Neuronal stem cell (in vitro differentiated cells): ENCODE results near the gene PSMD12.

Experiments
- DNase-seq: peaks from one replicate; pipeline ENCODE4 v3.0.0-alpha.2; 2013; ENCODE audit warnings: low spot score
- H2AFZ ChIP-seq: one replicate; pipeline ENCODE4 v1.6.1; 2013; ENCODE audit warnings: mild to moderate bottlenecking, low read length, inconsistent platforms
- H2AK5ac ChIP-seq: 2 replicates; pipeline ENCODE4 v1.6.1; 2013; ENCODE audit warnings: low read depth, mild to moderate bottlenecking, inconsistent platforms, low read length, moderate library complexity, mixed read lengths
- H2BK120ac ChIP-seq: 2 replicates; pipeline ENCODE4 v1.6.1; 2013; ENCODE audit warnings: low read depth, mild to moderate bottlenecking, inconsistent platforms, low read length, moderate library complexity, mixed read lengths
- H2BK12ac ChIP-seq: one replicate; pipeline ENCODE4 v1.6.1; 2013; ENCODE audit warnings: low read length, inconsistent platforms
- H2BK15ac ChIP-seq: 2 replicates; pipeline ENCODE4 v1.6.1; 2013; ENCODE audit warnings: mild to moderate bottlenecking, low read length, inconsistent platforms, mixed read lengths
- H2BK5ac ChIP-seq: one replicate; pipeline ENCODE4 v1.6.1; 2013; ENCODE audit warnings: inconsistent platforms, mild to moderate bottlenecking, low read length, moderate library complexity
- H3K14ac ChIP-seq: one replicate; pipeline ENCODE4 v1.6.1; 2013; ENCODE audit warnings: low read length, inconsistent platforms
- H3K18ac ChIP-seq: 2 replicates; pipeline ENCODE4 v1.6.1; 2013; ENCODE audit warnings: low read length, inconsistent platforms
- H3K23ac ChIP-seq: 2 replicates; pipeline ENCODE4 v1.6.1; 2013; ENCODE audit warnings: low read depth, mild to moderate bottlenecking, mixed read lengths, low read length, inconsistent platforms; ENCODE audit not compliant: poor library complexity
- H3K27ac ChIP-seq: replicated peaks from 3 replicates; pipeline ENCODE4 v1.5.1; 2013; ENCODE audit warnings: low read length, inconsistent platforms
- H3K27me3 ChIP-seq, 3 experiments: 2 replicates each; pipeline ENCODE4 v1.6.1; 2013; ENCODE audit warnings: low read length in 3 of 3, mild to moderate bottlenecking in 2 of 3, inconsistent platforms in 1 of 3, low read depth in 1 of 3, mixed read lengths in 1 of 3, moderate library complexity in 1 of 3; ENCODE audit not compliant: control insufficient read depth in 3 of 3, insufficient read depth in 3 of 3
- H3K36me3 ChIP-seq, 2 donors: replicated peaks in 1 of 2; 2 replicates each; pipeline ENCODE4 v1.6.1; 2013; ENCODE audit warnings: low read length in 2 of 2; ENCODE audit not compliant: control insufficient read depth in 2 of 2, insufficient read depth in 2 of 2
- H3K4ac ChIP-seq: 2 replicates; pipeline ENCODE4 v1.6.1; 2013; ENCODE audit warnings: inconsistent platforms, mild to moderate bottlenecking, low read length, moderate library complexity
- H3K4me1 ChIP-seq, 2 donors: 1 replicate in 1 of 2; 2 replicates in 1 of 2; pipeline ENCODE4 v1.6.1; 2013; ENCODE audit warnings: low read length in 2 of 2, low read depth in 1 of 2; ENCODE audit not compliant: control insufficient read depth in 2 of 2, insufficient read depth in 1 of 2
- H3K4me2 ChIP-seq: one replicate; pipeline ENCODE4 v1.6.1; 2013; ENCODE audit warnings: mild to moderate bottlenecking, low read length, inconsistent platforms; ENCODE audit not compliant: insufficient read depth, poor library complexity, severe bottlenecking
- H3K4me3 ChIP-seq, 2 donors: 2 replicates each; pipeline ENCODE4 v1.5.1; 2013; ENCODE audit warnings: low read length in 2 of 2, mild to moderate bottlenecking in 2 of 2, inconsistent platforms in 1 of 2, moderate library complexity in 1 of 2
- H3K79me1 ChIP-seq: one replicate; pipeline ENCODE4 v1.6.1; 2013; ENCODE audit warnings: low read depth, mild to moderate bottlenecking, inconsistent platforms, low read length, moderate library complexity
- H3K9ac ChIP-seq: one replicate; pipeline ENCODE4 v1.6.1; 2013; ENCODE audit warnings: mild to moderate bottlenecking, low read depth, low read length, inconsistent platforms; ENCODE audit not compliant: poor library complexity
- H3K9me3 ChIP-seq, 2 donors: replicated peaks in 1 of 2; 2 replicates each; pipeline versions ENCODE3 to v1.6.1; 2013; ENCODE audit warnings: low read length in 2 of 2, mild to moderate bottlenecking in 2 of 2, inconsistent platforms in 1 of 2, low read depth in 1 of 2, mixed read lengths in 1 of 2, moderate library complexity in 1 of 2; ENCODE audit not compliant: control insufficient read depth in 2 of 2, insufficient read depth in 1 of 2
- H4K8ac ChIP-seq: one replicate; pipeline ENCODE4 v1.6.1; 2013; ENCODE audit warnings: low read depth, mild to moderate bottlenecking, inconsistent platforms, low read length, moderate library complexity
- H4K91ac ChIP-seq: one replicate; pipeline ENCODE4 v1.6.1; 2013; ENCODE audit warnings: low read length, low read depth, mild to moderate bottlenecking, inconsistent platforms; ENCODE audit not compliant: poor library complexity
- WGBS, 2 donors: extraction: QIAGEN DNeasy Blood & Tissue Kit; methylation state at CpG; one replicate each; pipeline ENCODE4 v1.1.7; 2013; ENCODE audit warnings: missing lambda C conversion rate in 2 of 2, mixed read lengths in 1 of 2; ENCODE audit not compliant: insufficient read length in 2 of 2, insufficient replicate concordance in 1 of 2; ENCODE audit errors: extremely low coverage in 2 of 2; 5-methylcytosine and 5-hydroxymethylcytosine counted together

PSMD12 gene

DNA sequence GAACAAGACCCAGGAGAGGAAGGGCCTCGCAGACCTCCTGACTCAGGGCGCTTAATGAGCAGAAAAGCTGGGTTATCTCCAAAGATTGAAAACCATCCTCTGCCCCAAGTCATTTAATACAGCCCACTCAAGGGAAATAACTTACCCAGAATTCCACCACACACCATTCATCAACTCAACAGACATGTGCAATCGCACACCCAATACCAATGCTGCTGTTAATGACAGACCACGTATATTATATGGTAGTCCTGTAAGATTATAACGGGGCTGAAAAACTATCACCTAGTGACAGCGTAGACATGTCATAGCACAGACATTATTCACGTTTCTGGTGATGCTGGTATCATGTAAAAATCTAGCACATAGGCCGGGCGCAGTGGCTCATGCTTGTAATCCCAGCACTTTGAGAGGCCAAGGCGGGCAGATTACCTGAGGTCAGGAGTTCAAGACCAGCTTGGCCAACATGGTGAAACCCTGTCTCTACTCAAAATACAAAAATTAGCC lies 68.9 kb downstream of the PSMD12 start:
- Histone ChIP-seq H3K4me2 (no peak overlapping the region), H3K9me3 (no peaks in the 10 kb centered on the region), H4K91ac (no peak overlapping the region), H2AFZ (peak overlapping the region; percentile 43), H3K4me3 (no peak overlapping the region), H2BK120ac (no peak overlapping the region), H2BK5ac (no peak overlapping the region), H2BK12ac (no peak overlapping the region), H3K36me3 (no peaks in the 10 kb centered on the region), H3K18ac (no peak overlapping the region), H3K27me3 (no peaks in the 10 kb centered on the region), H3K4me1 (no peaks in the 10 kb centered on the region), H3K79me1 (no peaks in the 10 kb centered on the region), H3K9ac (no peak overlapping the region), H2BK15ac (no peak overlapping the region), H3K4ac (no peak overlapping the region), H3K23ac (no peak overlapping the region), H3K14ac (no peak overlapping the region), H4K8ac (no peak overlapping the region), H3K27ac (no peak overlapping the region), H2AK5ac (no peak overlapping the region)
- WGBS, 2 donors = no CpG with 5 or more reads among the region's 10 CpGs
- no peak for DNase-seq

DNA sequence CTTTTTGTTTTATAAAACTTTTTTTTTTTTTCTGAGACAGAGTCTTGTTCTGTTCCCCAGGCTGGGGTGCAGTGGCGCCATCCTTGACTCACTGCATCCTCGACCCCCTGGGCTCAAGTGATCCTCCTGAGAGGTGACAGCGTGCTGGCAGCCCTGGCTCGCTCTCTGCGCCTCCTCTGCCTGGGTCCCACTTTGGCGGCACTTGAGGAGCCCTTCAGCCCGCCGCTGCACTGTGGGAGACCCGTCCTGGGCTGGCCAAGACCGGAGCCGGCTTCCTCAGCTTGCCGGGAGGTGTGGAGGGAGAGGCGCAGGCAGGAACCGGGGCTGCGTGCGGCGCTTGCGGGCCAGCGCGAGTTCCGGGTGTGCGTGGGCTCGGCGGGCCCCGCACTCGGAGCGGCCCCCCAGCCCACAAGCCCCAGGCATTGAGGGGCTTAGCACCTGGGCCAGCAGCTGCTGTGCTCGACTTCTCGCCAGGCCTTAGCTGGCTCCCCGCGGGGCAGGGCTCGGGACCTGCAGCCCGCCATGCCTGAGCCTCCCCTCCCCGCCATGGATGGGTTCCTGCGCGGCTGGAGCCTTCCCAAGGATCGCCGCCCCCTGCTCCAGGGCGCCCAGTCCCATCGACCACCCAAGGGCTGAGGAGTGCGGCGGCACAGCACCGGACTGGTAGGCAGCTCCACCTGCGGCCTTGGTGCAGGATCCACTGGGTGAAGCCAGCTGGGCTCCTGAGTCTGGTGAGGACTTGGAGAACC lies 71.8 kb downstream of the PSMD12 start:
- H3K4me3 ChIP-seq = no peak overlapping the region
- H3K36me3 ChIP-seq = no peaks in the 10 kb centered on the region
- H4K8ac ChIP-seq = peak overlapping the region; percentile 92
- H4K91ac ChIP-seq = no peak overlapping the region
- no peak overlapping the region for H2BK5ac ChIP-seq
- H3K23ac ChIP-seq = peak overlapping the region; percentile 31
- H3K27me3 ChIP-seq = no peaks in the 10 kb centered on the region
- H3K4me2 ChIP-seq = no peak overlapping the region
- H2BK15ac ChIP-seq = peak overlapping the region; percentile 49
- H2AK5ac ChIP-seq = no peak overlapping the region
- no peak overlapping the region for H3K18ac ChIP-seq
- no peak overlapping the region for H2AFZ ChIP-seq
- no peaks in the 10 kb centered on the region for H3K4me1 ChIP-seq
- no peak overlapping the region for H2BK120ac ChIP-seq
- no peak overlapping the region for H3K4ac ChIP-seq
- WGBS, 2 donors = no CpG with 5 or more reads among the region's 44 CpGs
- no peak overlapping the region for H2BK12ac ChIP-seq
- no peak overlapping the region for H3K27ac ChIP-seq
- no peak overlapping the region for H3K9ac ChIP-seq
- no peak for DNase-seq
- H3K79me1 ChIP-seq = no peaks in the 10 kb centered on the region
- H3K14ac ChIP-seq = no peak overlapping the region
- no peaks in the 10 kb centered on the region for H3K9me3 ChIP-seq

DNA sequence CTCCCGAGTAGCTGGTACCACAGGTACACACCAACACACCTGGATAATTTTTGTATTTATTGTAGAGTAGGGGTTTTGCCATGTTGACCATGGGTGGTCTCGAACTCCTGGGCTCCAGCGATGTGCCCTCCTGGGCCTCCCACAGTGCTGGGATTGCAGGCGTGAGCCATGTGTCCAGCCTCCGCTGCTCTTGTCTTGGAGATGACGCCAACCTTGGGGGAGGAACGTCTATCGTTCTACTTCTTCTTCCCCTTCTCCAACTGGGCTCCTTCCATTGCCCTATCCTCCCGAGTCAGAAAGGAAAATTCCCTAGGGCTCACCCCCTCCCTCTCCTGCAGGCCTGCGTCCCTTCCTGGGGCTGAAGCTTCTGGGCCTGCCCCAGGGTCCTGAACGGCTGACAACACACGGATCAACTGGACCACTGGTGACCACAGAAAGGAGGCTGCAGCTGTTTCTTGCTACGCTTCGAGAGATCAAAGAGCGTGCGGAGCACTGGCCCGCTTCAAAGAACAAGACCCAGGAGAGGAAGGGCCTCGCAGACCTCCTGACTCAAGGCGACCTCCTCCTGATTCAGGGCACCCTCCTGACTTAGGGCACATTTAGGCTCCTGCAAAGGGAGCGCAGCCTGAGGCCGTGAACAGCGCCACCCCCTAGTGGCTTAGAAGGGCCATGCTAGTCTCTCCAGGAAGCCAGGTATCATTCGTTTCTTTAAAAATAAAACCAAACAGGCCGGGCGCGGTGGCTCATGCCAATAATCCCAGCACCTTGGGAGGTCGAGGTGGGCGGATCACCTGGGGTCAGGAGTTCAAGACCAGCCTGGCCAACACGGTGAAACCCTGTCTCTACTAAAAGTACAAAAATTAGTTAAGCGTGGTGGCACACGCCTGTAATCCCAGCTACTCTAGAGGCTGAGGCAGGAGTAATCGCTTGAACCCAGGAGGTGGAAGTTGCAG lies 72.8 kb downstream of the PSMD12 start:
- no peak overlapping the region for H4K91ac ChIP-seq
- no peak overlapping the region for H2BK15ac ChIP-seq
- H3K4me1 ChIP-seq = no peaks in the 10 kb centered on the region
- H4K8ac ChIP-seq = no peak overlapping the region
- no peak overlapping the region for H3K4ac ChIP-seq
- H3K18ac ChIP-seq = no peak overlapping the region
- no peak overlapping the region for H2BK12ac ChIP-seq
- no peak overlapping the region for H3K4me3 ChIP-seq
- H3K27ac ChIP-seq = no peak overlapping the region
- H3K36me3 ChIP-seq = no peaks in the 10 kb centered on the region
- no peaks in the 10 kb centered on the region for H3K79me1 ChIP-seq
- WGBS, 2 donors = no CpG with 5 or more reads among the region's 32 CpGs
- no peak overlapping the region for H2BK5ac ChIP-seq
- no peak overlapping the region for H3K4me2 ChIP-seq
- H3K14ac ChIP-seq = no peak overlapping the region
- no peak overlapping the region for H3K23ac ChIP-seq
- no peaks in the 10 kb centered on the region for H3K9me3 ChIP-seq
- no peak overlapping the region for H2AK5ac ChIP-seq
- no peaks in the 10 kb centered on the region for H3K27me3 ChIP-seq
- H2AFZ ChIP-seq = peak overlapping the region; percentile 80
- peak; percentile 6 for DNase-seq
- no peak overlapping the region for H2BK120ac ChIP-seq
- H3K9ac ChIP-seq = no peak overlapping the region
